HepG2 (cell line): ENCODE results near the gene BCL2L1. TPM values are rescaled to one million over a fixed set of nuclear protein-coding genes. Genes with fewer than 3 reads are reported as not detected.

Source experiments
- CBFB ChIP-seq: sonication (generic); formaldehyde crosslinking; IDR thresholded peaks from 2 replicates; pipeline ENCODE4 v1.4.0; 2020; ENCODE audit warnings: missing genetic modification reagents
- CBX5 ChIP-seq: sonication (generic); formaldehyde crosslinking; IDR thresholded peaks from 2 replicates; pipeline ENCODE4 v1.4.0; 2020; ENCODE audit warnings: missing genetic modification reagents, borderline replicate concordance
- CREB3 ChIP-seq: sonication (generic); formaldehyde crosslinking; IDR thresholded peaks from 2 replicates; pipeline ENCODE4 v1.5.0; 2020; ENCODE audit warnings: missing genetic modification reagents
- EEA1 ChIP-seq: sonication (generic); formaldehyde crosslinking; IDR thresholded peaks from 2 replicates; pipeline ENCODE4 v1.5.1; 2020; ENCODE audit warnings: mild to moderate bottlenecking, missing genetic modification reagents, borderline replicate concordance
- HOXD1 ChIP-seq: sonication (generic); formaldehyde crosslinking; IDR thresholded peaks from 2 replicates; pipeline ENCODE4 v1.5.0; 2020; ENCODE audit warnings: missing genetic modification reagents
- IRF9 ChIP-seq: sonication (generic); formaldehyde crosslinking; IDR thresholded peaks from 2 replicates; pipeline ENCODE4 v1.8.0; 2022; ENCODE audit warnings: missing genetic modification reagents, mild to moderate bottlenecking, borderline replicate concordance
- REST ChIP-seq, 2 experiments: IDR thresholded peaks; 2 replicates each; pipeline ENCODE4 v1.6.1; 2011 to 2012; ENCODE audit warnings: low read length in 2 of 2, borderline replicate concordance in 1 of 2, low read depth in 1 of 2, mild to moderate bottlenecking in 1 of 2, moderate library complexity in 1 of 2
- ZBTB39 ChIP-seq: sonication (generic); formaldehyde crosslinking; IDR thresholded peaks from 2 replicates; pipeline ENCODE4 v1.5.0; 2020; ENCODE audit warnings: missing genetic modification reagents
- ZKSCAN1 ChIP-seq: fragments of 150-350 bp; IDR thresholded peaks from 2 replicates; pipeline ENCODE4 v1.6.1; 2014; ENCODE audit warnings: low read length
- ZNF337 ChIP-seq: sonication (generic); formaldehyde crosslinking; IDR thresholded peaks from 2 replicates; pipeline ENCODE4 v1.5.1; 2020; ENCODE audit warnings: missing genetic modification reagents, low read depth, mild to moderate bottlenecking, borderline replicate concordance
- ZNF574 ChIP-seq: sonication (generic); formaldehyde crosslinking; IDR thresholded peaks from 2 replicates; pipeline ENCODE4 v1.4.0; 2020; ENCODE audit warnings: missing genetic modification reagents
- ZNF616 ChIP-seq: sonication (generic); formaldehyde crosslinking; IDR thresholded peaks from 2 replicates; pipeline ENCODE4 v1.5.0; 2020; ENCODE audit warnings: low read depth, mild to moderate bottlenecking, missing genetic modification reagents
- polyA plus RNA-seq, 8 experiments: library from polyadenylated mRNA; depleted of rRNA in 3 of 8; stranded (reverse) in 7 of 8; unstranded in 1 of 8; fragments of >200 nt; fragmentation: Illumina TruSeq in 4 of 8; extraction: Trizol in 4 of 8; gene quantifications; 2 replicates each; pipeline versions ENCODE4 v1.2.1 to v1.2.3, GENCODE V29; 2011 to 2016; ENCODE audit warnings: low read depth in 4 of 8, missing spikeins in 1 of 8, mixed read lengths in 1 of 8; ENCODE audit not compliant: insufficient read depth in 1 of 8
- total RNA-seq, 5 experiments: library from RNA; depleted of rRNA; stranded (reverse); fragments of >200 nt; fragmentation: Illumina TruSeq; extraction: Trizol; gene quantifications; 2 replicates each; pipeline ENCODE4 v1.2.3, GENCODE V29; 2016; ENCODE audit warnings: low read depth in 1 of 5

The BCL2L1 gene
- total and polyA plus RNA-seq, 2 of the 13 experiments (the other 11 are each of a cell fraction or from before 2014, with no cell fraction given) = 164 to 258 TPM

- TF ChIP-seq REST (IDR thresholded peaks at IDR 0.05; ENCODE audit: borderline replicate concordance in 1 of 2, low read depth in 1 of 2, low read length in 2 of 2) (peak in 1 of 2 experiments; percentile 55; a peak in 1 of 4 replicates), ZBTB39 (CRISPR knock-in tag) (0 out of 2 replicates have a peak, but pooled peaks have one; percentile 69), ZNF574 (CRISPR knock-in tag) (peak; percentile 92), ZNF337 (peak; percentile 88; the same call in 1 of the 2 replicates), ZNF616 (CRISPR knock-in tag) (peak; percentile 90), CBFB (CRISPR knock-in tag) (peak; percentile 86; the same call in 1 of the 2 replicates), CREB3 (CRISPR knock-in tag) (peak; percentile 85; the same call in 1 of the 2 replicates), ZKSCAN1 (no peak; the same call in none of the 2 replicates), CBX5 (CRISPR knock-in tag) (peak; percentile 84; the same call in 1 of the 2 replicates), EEA1 (peak; percentile 89; the same call in 1 of the 2 replicates), HOXD1 (CRISPR knock-in tag) (peak; percentile 93; the same call in 1 of the 2 replicates), IRF9 (CRISPR knock-in tag) (peak; percentile 90; the same call in 1 of the 2 replicates)
Measured at GRCh38 chr20:31738729-31739549, 16.3 kb upstream of the BCL2L1 start, which contains the start of gene TPX2 (continued).
